Stimulated activated naive CD4-positive, alpha-beta T cell (primary cell): ENCODE data around the gene NUDT3.
"Not testable (repeated sequence)": the region's sequence is repeated elsewhere in the genome, so short reads cannot be mapped to it uniquely, and the experiment has no call there.

Source experiments
- DNase-seq, 6 experiments: peaks; one replicate each; lab custom pipeline; 2025; lab: John Stamatoyannopoulos, UW

Gene NUDT3

GRCh38 chr6:34342247-34342646 lies 50.2 kb downstream of the NUDT3 start:
- DNase-seq, result no peak

DNA sequence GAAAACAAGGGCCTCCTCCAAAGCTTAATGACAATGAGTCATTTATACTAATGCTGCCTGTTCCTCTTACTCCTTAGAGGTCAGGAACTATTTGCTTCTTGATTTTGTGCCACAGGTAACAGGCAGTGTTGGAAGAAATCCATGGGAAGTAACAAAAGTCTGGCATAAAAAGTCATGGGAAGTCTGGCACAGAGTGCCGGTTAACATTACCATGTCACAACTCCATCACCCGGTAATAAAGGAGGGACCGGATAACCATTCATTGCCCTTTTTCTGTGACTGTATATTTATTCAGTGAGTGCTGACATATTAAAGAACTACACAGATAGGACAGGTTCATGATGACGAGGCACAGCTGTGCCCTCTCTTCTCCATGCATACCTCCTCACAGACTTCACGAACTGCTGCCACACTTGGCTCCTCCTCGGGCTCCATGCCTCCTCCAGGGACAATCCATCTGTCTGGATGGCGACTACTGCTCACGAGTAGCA lies 50.9 kb downstream of the NUDT3 start:
- no peak for DNase-seq

GRCh38 chr6:34340906-34341480 lies 51.5 kb downstream of the NUDT3 start:
- DNase-seq, result no peak

- DNase-seq, result no peak
Measured at GRCh38 chr6:34340394-34340793, 52.1 kb downstream of the NUDT3 start.

DNA sequence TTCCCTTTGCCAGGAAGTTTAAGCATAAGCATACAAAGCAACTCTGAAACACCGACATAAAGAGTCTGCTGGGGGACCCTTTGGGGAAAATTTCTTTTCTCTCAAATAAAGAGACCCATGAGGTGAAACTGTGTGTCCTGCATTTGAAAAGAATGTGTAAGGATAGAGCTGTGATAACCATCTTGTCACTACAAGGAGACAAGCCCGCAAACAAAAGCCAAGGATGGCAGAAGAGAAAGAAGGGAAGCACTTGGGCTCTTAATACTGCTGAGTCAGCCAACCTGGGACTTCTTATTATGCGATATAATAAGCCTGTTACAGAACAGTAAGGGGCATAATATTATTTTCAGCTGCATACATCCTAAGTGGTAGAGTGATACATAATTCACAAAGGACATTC lies 52.5 kb downstream of the NUDT3 start:
- DNase-seq, result no peak

DNA sequence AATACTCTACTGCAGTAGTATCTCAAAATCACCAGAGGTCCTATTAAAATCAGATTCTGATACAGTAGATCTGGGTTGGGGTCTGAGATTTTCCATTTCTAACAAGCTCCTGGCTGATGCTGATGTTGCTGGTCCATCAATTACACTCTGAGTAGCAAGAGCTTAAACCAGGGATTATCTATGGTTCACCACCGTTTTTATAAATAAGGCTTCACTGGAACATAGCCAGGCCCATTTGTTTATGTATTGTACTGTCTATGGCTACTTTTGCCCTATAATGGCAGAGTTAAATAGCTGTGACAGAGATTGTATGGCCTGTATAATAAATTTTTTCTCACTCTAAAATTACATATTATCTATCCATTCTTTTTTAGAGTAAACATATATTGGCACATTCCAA lies 53.0 kb downstream of the NUDT3 start:
- no peak for DNase-seq

GRCh38 chr6:34338811-34339210 lies 53.7 kb downstream of the NUDT3 start:
- DNase-seq, result no peak

- no peak for DNase-seq
Measured at GRCh38 chr6:34338377-34338776, 54.1 kb downstream of the NUDT3 start.

DNA sequence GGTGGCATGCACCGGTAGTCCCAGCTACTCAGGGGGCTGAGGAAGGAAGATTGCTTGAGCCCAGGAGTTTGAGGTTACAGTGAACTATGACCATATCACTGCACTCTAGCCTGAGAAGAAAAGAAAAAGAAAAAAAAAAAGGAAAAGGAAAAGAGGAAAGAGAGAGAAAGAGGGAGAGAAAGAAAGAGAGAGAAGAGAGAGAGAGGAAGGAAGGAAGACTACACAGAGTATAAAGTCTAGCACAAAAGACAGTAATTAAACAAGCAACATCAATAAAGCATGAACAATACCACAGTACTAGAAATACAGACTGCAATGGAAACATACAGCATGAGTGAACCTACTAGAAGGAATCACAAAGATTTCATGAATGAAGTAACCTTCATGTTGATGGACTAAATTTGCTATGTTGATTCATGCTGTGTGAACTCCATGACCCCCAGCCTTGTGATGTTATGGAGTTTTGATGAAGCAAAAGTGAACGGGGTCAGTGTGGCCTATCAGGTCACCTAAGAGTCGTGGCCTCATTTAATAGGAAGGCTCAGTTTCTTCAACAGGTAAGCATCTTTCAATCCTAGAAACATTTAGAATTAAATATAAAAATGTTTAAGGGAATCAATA lies 57.6 kb downstream of the NUDT3 start:
- DNase-seq, result no peak

GRCh38 chr6:34333858-34334257 lies 58.6 kb downstream of the NUDT3 start:
- DNase-seq, result no peak

DNA sequence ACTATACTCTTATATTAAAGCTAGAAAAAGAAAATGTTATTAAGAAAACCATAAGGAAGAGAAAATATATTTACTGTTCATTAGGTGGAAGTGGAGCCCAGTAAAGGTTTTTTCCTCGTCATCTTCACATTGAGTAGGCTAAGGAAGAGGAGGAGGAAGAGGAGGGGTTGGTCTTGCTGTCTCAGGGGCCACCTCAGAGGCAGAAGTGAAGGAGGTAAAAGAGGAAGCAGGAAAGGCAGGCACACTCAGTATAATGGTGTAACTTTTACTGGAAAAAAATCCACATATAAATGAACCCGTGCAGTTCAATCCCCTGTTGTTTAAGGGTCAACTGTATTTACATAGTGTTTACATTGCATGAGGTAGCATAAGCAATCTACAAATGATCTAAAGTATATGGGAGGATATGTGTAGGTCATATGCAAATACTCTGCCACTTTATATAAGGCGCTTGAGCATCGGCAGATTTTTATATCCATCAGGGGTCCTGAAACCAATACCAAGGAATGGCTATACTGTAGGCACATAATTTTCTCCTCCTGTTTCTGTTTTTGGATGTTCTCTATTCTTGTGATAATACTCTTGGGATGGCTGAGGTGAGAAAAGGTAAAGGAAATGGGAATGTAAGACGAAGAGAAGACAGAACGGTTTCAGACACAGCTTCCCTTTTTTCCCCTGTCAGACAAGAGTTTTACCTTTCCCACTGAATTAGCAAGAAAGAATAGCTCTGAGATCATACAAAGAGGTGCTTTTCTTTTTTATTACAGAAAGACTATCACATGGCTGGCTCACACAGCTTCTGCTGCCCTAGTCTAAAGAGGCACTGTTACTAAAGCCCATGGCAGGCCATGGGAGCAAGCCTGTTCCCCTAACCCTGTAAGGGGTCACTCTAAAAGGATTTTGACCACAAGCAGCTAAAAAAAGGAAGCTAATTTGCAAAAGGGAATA lies 59.9 kb downstream of the NUDT3 start:
- no peak for DNase-seq

DNA sequence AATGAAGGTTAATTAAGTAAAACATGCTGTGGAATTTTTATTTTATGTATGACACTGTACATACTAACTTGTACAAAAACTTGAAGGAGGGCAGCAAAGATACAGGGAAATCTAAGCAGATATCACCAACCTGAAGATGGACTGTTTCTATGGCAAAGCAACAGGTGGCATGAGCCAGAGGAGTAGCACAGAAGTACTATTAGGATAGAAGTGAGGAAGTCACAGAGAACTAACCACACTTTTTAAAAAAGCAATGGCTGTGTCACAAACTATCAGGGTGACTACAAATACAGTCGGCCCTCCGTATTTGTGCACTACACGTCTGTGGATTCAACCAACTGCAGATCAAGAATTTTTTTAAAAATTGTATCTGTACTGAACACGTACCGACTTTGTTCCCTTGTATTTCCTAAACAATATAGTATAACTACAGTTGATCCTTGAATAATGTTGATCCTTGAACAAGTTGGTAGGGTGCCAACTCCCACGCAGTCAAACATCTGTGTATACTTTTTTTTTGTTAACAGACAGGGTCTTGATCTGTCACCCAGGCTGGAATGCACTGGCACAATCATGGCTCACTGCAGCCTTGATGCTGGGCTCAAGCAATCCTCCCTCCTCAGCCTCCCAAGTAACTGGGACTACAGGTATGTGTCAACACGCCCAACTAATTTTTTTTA lies 61.0 kb downstream of the NUDT3 start:
- DNase-seq, result no peak

DNA sequence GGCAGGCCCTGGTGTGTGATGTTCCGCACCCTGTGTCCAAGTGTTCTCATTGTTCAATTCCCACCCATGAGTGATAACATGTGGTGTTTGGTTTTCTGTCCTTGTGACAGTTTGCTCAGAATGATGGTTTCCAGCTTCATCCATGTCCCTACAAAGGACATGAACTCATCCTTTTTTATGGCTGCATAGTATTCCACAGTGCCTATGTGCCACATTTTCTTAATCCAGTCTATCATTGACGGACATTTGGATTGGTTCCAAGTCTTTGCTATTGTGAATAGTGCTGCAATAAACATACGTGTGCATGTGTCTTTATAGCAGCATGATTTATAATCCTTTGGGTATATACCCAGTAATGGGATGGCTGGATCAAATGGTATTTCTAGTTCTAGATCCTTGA lies 62.7 kb downstream of the NUDT3 start:
- not testable (repeated sequence) for DNase-seq

- DNase-seq, result no peak
Measured at GRCh38 chr6:34328969-34329368, 63.5 kb downstream of the NUDT3 start.

DNA sequence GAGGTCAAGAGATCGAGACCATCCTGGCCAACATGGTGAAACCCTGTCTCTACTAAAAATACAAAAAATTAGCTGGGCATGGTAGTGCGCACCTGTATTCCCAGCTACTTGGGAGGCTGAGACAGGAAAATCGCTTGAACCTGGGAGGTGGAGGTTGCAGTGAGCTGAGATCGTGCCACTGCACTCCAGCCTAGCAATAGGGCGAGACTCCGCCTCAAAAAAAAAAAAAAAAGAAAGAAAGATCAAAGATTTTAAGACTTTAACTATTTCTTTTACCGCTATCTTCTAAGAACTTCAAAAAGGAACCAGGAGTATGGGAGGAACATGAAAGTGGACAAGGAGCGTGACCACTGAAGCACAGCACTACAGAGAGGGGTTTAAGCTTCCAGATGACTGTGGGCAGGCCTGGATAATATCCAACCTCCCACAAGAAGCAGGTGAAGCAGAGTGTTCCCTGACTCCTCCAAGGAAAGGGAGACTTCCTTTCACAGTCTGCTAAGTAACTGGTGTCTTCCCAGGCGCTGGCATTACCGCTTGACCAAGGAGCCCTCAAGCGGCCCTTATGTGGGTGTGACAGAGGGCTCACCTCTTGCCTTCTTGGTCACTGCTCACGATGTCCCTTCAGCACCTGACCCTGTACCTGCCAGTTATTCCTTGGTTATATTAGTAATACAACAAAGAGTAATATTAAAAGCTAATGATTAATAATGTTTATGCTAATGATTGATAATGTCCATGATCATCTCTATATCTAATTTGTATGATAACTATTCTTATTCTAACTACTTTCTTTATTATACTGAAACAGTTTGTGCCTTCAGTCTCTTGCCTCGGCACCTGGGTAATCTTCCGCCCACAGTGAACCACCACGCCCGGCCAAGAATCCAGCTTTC lies 64.9 kb downstream of the NUDT3 start:
- DNase-seq, result not testable (repeated sequence)

- DNase-seq, result no peak
Measured at GRCh38 chr6:34325633-34326032, 66.8 kb downstream of the NUDT3 start.

- no peak for DNase-seq
Measured at GRCh38 chr6:34324738-34325444, 67.6 kb downstream of the NUDT3 start.

GRCh38 chr6:34324221-34324620 lies 68.2 kb downstream of the NUDT3 start:
- DNase-seq, result not testable (repeated sequence)

DNA sequence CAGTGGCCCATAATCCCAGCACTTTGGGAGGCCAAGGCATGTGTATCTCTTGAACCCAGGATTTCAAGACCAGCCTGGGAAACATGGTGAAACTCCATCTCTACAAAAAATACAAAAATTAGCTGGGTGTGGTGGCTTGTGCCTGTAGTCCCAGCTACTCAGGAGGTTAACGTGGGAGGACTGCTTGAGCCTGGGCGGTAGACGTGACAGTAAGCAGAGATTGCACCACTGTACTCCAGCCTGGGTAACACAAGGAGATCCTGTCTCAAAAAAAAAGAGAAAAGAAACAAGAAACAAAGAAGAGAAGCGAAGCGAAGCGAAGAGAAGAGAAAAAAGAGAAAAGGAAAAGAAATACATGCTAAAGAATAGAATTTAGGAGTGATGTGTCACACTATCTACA lies 69.2 kb downstream of the NUDT3 start:
- no peak for DNase-seq

DNA sequence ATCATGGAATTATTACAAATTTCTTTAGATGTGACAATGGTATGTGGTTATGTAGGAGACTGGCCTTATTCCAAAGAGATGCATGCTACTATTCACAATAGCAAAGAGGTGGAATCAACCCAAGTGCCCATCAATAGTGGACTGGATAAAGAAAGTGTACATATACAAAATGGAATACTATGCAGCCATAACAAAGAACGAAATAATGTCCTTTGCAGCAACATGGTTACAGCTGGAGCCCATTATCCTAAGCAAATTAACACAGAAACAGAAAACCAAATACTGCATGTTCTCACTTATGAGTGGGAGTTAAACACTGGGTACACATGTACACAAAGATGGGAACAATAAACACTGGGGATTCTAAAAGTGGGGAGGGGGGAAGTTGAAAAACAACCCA lies 69.7 kb downstream of the NUDT3 start:
- no peak for DNase-seq

DNA sequence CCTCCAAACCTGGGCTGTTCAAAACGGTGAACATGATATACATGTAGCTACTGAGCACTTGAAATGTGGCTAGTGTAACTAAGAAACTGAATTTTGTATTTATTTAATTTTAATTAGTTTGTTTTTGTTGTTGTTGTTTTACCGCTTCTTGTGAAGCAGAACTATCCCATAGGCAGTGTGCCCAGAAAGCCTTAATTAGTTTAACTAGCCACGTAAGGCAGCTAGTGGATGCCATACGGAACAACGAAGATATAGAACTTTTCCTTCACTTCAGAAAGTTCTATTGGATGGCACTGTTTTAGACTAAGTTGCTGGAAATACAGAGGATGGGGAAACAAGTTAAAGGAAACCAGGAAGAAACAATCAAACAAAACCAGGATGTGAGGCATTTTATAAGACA lies 70.6 kb downstream of the NUDT3 start:
- DNase-seq, result no peak
